SH-SY5Y (cell line): ENCODE results near the gene CRIP3.

Experiments used
- GATA2 ChIP-seq: IDR thresholded peaks from 2 replicates; pipeline ENCODE4 v1.6.1; 2011; ENCODE audit warnings: mild to moderate bottlenecking, low read depth, low read length
- GATA3 ChIP-seq: IDR thresholded peaks from 2 replicates; pipeline ENCODE4 v1.6.1; 2011; ENCODE audit warnings: low read depth, mild to moderate bottlenecking, low read length, moderate library complexity

DNA sequence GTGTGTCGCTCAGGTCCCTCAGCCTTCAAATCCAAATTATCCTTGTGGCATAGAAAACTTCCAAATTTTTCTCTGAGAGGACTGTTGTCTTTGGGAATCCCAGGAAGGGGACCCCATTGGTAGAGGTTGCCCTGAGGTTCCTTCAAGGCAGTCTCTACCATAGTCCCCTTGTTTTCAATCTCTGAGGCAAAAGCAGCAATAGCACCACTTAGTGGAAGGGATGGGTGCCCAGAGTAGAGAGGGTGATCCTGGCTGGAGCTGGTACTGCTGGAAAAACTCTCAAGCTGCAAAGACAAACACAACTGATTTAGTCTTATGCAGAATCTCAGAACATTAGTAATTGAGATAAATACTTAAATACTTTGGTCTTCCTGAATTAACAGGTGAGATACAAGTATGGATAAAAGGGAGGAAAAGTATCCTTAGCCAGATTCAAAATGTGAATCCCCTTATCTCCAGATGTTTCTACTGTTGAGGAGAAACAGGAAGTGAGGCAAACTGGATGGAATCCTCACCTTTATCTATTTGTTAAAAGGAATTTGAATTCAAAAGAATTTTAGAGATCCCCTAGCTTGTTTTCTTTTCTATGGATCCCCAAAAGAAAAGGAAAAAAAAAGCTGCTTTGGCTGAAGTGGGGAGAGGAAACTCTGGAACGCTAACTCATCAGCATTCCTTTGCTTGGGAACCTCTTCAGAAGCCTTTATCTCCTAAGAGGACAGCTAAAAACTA lies 47.4 kb upstream of the CRIP3 start:
- no peak for TF ChIP-seq GATA2
- TF ChIP-seq GATA3: no peak
